Measurements from ENCODE around the gene LGALS9.
"Not testable (repeated sequence)": the region's sequence is repeated elsewhere in the genome, so short reads cannot be mapped to it uniquely, and the experiment has no call there.

LGALS9 gene

GRCh38 chr17:27663936-27664605 lies 33.1 kb downstream of the LGALS9 start:
- Histone ChIP-seq H3K4me1 (ENCODE audit: insufficient read depth, low read length) (no peaks in the 10 kb centered on the region), H3K79me2 (ENCODE audit: insufficient read depth, low read length) (no peaks in the 10 kb centered on the region), H3K4me2 (ENCODE audit: insufficient read depth, low read length) (no peak overlapping the region), H3K4me3 (ENCODE audit: low read depth in 1 of 2, low read length in 2 of 2) (no peak overlapping the region), H3K27ac (ENCODE audit: low read length) (no peak overlapping the region), H4K20me1 (ENCODE audit: insufficient read depth, low read length) (no peaks in the 10 kb centered on the region), H3K9ac (ENCODE audit: low read depth, low read length) (no peak overlapping the region), H3K36me3 (ENCODE audit: insufficient read depth, low read length) (no peaks in the 10 kb centered on the region), H3K9me3 (ENCODE audit: insufficient read depth, low read length, severe bottlenecking) (no peaks in the 10 kb centered on the region), H3K27me3 (ENCODE audit: insufficient read depth, low read length, poor library complexity) (no peaks in the 10 kb centered on the region), H2AFZ (ENCODE audit: low read depth, low read length) (no peak overlapping the region)
- no peak for DNase-seq
- no peak for TF ChIP-seq EZH2 (IDR thresholded peaks at IDR 0.05; ENCODE audit: borderline replicate concordance, low read depth, low read length, severe bottlenecking)
- no peak for TF ChIP-seq CTCF (IDR thresholded peaks at IDR 0.05; ENCODE audit: borderline replicate concordance, extremely low read depth, low read length, poor library complexity, severe bottlenecking)
- ATAC-seq (ENCODE audit: insufficient read depth, low read depth), result no peak

- DNase-seq (no peak), ATAC-seq (ENCODE audit: insufficient read depth, low read depth) (no peak)
- H3K9ac ChIP-seq (ENCODE audit: low read depth, low read length), result no peak overlapping the region
- no peaks in the 10 kb centered on the region for H3K36me3 ChIP-seq (ENCODE audit: insufficient read depth, low read length)
- H3K27ac ChIP-seq (ENCODE audit: low read length), result no peak overlapping the region
- H3K9me3 ChIP-seq (ENCODE audit: insufficient read depth, low read length, severe bottlenecking), result no peaks in the 10 kb centered on the region
- no peak overlapping the region for H2AFZ ChIP-seq (ENCODE audit: low read depth, low read length)
- H3K4me2 ChIP-seq (ENCODE audit: insufficient read depth, low read length), result no peak overlapping the region
- no peak overlapping the region for H3K4me3 ChIP-seq (ENCODE audit: low read depth in 1 of 2, low read length in 2 of 2)
- H4K20me1 ChIP-seq (ENCODE audit: insufficient read depth, low read length), result no peaks in the 10 kb centered on the region
- TF ChIP-seq EZH2 (IDR thresholded peaks at IDR 0.05; ENCODE audit: borderline replicate concordance, low read depth, low read length, severe bottlenecking) (no peak), CTCF (IDR thresholded peaks at IDR 0.05; ENCODE audit: borderline replicate concordance, extremely low read depth, low read length, poor library complexity, severe bottlenecking) (no peak)
- H3K79me2 ChIP-seq (ENCODE audit: insufficient read depth, low read length), result no peaks in the 10 kb centered on the region
- no peaks in the 10 kb centered on the region for H3K27me3 ChIP-seq (ENCODE audit: insufficient read depth, low read length, poor library complexity)
- H3K4me1 ChIP-seq (ENCODE audit: insufficient read depth, low read length), result no peaks in the 10 kb centered on the region
Observed at GRCh38 chr17:27664606-27664965, 33.6 kb downstream of the LGALS9 start.

- Histone ChIP-seq H4K20me1 (ENCODE audit: insufficient read depth, low read length) (no peaks in the 10 kb centered on the region), H2AFZ (ENCODE audit: low read depth, low read length) (no peak overlapping the region), H3K79me2 (ENCODE audit: insufficient read depth, low read length) (no peaks in the 10 kb centered on the region), H3K27me3 (ENCODE audit: insufficient read depth, low read length, poor library complexity) (no peaks in the 10 kb centered on the region), H3K36me3 (ENCODE audit: insufficient read depth, low read length) (no peaks in the 10 kb centered on the region), H3K9ac (ENCODE audit: low read depth, low read length) (no peak overlapping the region), H3K4me1 (ENCODE audit: insufficient read depth, low read length) (no peaks in the 10 kb centered on the region), H3K9me3 (ENCODE audit: insufficient read depth, low read length, severe bottlenecking) (no peaks in the 10 kb centered on the region), H3K4me3 (ENCODE audit: low read depth in 1 of 2, low read length in 2 of 2) (no peak overlapping the region), H3K4me2 (ENCODE audit: insufficient read depth, low read length) (no peak overlapping the region), H3K27ac (ENCODE audit: low read length) (no peak overlapping the region)
- TF ChIP-seq CTCF (IDR thresholded peaks at IDR 0.05; ENCODE audit: borderline replicate concordance, extremely low read depth, low read length, poor library complexity, severe bottlenecking) (no peak), EZH2 (IDR thresholded peaks at IDR 0.05; ENCODE audit: borderline replicate concordance, low read depth, low read length, severe bottlenecking) (no peak)
- ATAC-seq (ENCODE audit: insufficient read depth, low read depth), result no peak
- no peak for DNase-seq
Observed at GRCh38 chr17:27665549-27665948, 34.6 kb downstream of the LGALS9 start.

GRCh38 chr17:27666270-27666669 lies 35.3 kb downstream of the LGALS9 start:
- not testable (repeated sequence) for H4K20me1 ChIP-seq (ENCODE audit: insufficient read depth, low read length); H3K4me3 ChIP-seq (ENCODE audit: low read depth in 1 of 2, low read length in 2 of 2); ATAC-seq (ENCODE audit: insufficient read depth, low read depth)

More at GRCh38 chr17:27666270-27666669, 35.3 kb downstream of the LGALS9 start:
- not testable (repeated sequence) for H3K27ac ChIP-seq (ENCODE audit: low read length); H3K9ac ChIP-seq (ENCODE audit: low read depth, low read length); H3K27me3 ChIP-seq (ENCODE audit: insufficient read depth, low read length, poor library complexity); H3K36me3 ChIP-seq (ENCODE audit: insufficient read depth, low read length); H2AFZ ChIP-seq (ENCODE audit: low read depth, low read length); DNase-seq; H3K4me2 ChIP-seq (ENCODE audit: insufficient read depth, low read length); H3K4me1 ChIP-seq (ENCODE audit: insufficient read depth, low read length); H3K9me3 ChIP-seq (ENCODE audit: insufficient read depth, low read length, severe bottlenecking); H3K79me2 ChIP-seq (ENCODE audit: insufficient read depth, low read length)
